GM12878 (cell line): ENCODE data around the gene ZBTB21.

Experiments used
- CHD2 ChIP-seq: IDR thresholded peaks from 2 replicates; pipeline ENCODE4 v1.6.1; 2011; ENCODE audit warnings: low read depth, low read length, improper control_type of control experiment, borderline replicate concordance
- EP300 ChIP-seq, 2 experiments: fragments of 150-350 bp in 1 of 2; IDR thresholded peaks; 2 replicates each; pipeline ENCODE4 v1.6.1; 2011 to 2012; ENCODE audit warnings: low read depth in 2 of 2, low read length in 2 of 2, borderline replicate concordance in 1 of 2, improper control_type of control experiment in 1 of 2, inconsistent platforms in 1 of 2; ENCODE audit not compliant: control insufficient read depth in 1 of 2
- POLR2A ChIP-seq: IDR thresholded peaks from 2 replicates; pipeline ENCODE4 v1.6.1; 2011; ENCODE audit warnings: low read depth, mild to moderate bottlenecking, low read length
- POLR2AphosphoS5 ChIP-seq: IDR thresholded peaks from 2 replicates; pipeline ENCODE4 v1.6.1; 2011; ENCODE audit warnings: mild to moderate bottlenecking, low read length, inconsistent platforms
- SIX5 ChIP-seq: IDR thresholded peaks from 2 replicates; pipeline ENCODE4 v1.6.1; 2011; ENCODE audit warnings: mild to moderate bottlenecking, low read depth, low read length, moderate library complexity; ENCODE audit not compliant: severe bottlenecking
- SMARCA5 ChIP-seq: fragments of 450-650 bp; IDR thresholded peaks from 2 replicates; pipeline ENCODE4 v1.6.1; 2017; ENCODE audit warnings: mild to moderate bottlenecking
- STAT3 ChIP-seq: IDR thresholded peaks from 2 replicates; pipeline ENCODE4 v1.6.1; 2011; ENCODE audit warnings: low read depth, low read length, improper control_type of control experiment
- TAF1 ChIP-seq: IDR thresholded peaks from 2 replicates; pipeline ENCODE4 v1.6.1; 2011; ENCODE audit warnings: mild to moderate bottlenecking, low read depth, low read length, borderline replicate concordance
- TF ChIP-seq, protein P1 (sequence below): fragments of 450-650 bp; IDR thresholded peaks from 2 replicates; pipeline ENCODE4 v1.6.1; 2017; ENCODE audit warnings: mild to moderate bottlenecking
- TF ChIP-seq, protein P2 (sequence below), 3 experiments: IDR thresholded peaks in 2 of 3; conservative IDR thresholded peaks in 1 of 3; 2 replicates each; pipeline ENCODE4 v1.5.1; 2011; ENCODE audit warnings: low read depth in 3 of 3, low read length in 3 of 3, mild to moderate bottlenecking in 3 of 3, control low read depth in 2 of 3, moderate library complexity in 2 of 3, inconsistent platforms in 1 of 3, mixed read lengths in 1 of 3; ENCODE audit not compliant: control insufficient read depth in 2 of 3, insufficient read depth in 1 of 3; ENCODE audit errors: extremely low read depth in 1 of 3

DNA sequence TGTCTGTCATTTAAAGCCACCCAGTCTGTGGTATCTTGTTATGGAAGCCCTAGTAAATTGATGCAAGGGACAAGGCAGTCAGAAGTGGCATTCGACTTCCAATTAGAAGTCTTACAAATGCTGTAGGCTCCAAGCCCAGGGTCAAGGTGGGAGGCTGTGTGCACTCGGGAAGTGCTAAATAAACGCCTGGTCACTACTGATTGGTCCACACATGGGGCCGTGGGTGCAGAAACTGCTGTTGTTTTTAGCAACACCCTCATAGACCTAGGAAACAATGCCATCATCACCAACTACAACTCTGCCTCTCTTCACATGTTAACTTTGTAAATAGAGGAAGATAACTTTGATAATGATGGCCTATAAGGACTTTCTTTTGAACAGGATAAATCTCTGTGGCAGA is 20.2 kb upstream of the ZBTB21 start:
- TF ChIP-seq TAF1 (no peak), SIX5 (no peak), SMARCA5 (no peak), EP300 (IDR thresholded peaks at IDR 0.05; ENCODE audit: borderline replicate concordance in 1 of 2, control insufficient read depth in 1 of 2, low read depth in 2 of 2, low read length in 2 of 2) (no peak), POLR2A (no peak), CHD2 (no peak), STAT3 (no peak), POLR2AphosphoS5 (no peak)
- TF ChIP-seq, protein P1, sequence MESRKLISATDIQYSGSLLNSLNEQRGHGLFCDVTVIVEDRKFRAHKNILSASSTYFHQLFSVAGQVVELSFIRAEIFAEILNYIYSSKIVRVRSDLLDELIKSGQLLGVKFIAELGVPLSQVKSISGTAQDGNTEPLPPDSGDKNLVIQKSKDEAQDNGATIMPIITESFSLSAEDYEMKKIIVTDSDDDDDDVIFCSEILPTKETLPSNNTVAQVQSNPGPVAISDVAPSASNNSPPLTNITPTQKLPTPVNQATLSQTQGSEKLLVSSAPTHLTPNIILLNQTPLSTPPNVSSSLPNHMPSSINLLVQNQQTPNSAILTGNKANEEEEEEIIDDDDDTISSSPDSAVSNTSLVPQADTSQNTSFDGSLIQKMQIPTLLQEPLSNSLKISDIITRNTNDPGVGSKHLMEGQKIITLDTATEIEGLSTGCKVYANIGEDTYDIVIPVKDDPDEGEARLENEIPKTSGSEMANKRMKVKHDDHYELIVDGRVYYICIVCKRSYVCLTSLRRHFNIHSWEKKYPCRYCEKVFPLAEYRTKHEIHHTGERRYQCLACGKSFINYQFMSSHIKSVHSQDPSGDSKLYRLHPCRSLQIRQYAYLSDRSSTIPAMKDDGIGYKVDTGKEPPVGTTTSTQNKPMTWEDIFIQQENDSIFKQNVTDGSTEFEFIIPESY = no peak
- TF ChIP-seq, protein P2, sequence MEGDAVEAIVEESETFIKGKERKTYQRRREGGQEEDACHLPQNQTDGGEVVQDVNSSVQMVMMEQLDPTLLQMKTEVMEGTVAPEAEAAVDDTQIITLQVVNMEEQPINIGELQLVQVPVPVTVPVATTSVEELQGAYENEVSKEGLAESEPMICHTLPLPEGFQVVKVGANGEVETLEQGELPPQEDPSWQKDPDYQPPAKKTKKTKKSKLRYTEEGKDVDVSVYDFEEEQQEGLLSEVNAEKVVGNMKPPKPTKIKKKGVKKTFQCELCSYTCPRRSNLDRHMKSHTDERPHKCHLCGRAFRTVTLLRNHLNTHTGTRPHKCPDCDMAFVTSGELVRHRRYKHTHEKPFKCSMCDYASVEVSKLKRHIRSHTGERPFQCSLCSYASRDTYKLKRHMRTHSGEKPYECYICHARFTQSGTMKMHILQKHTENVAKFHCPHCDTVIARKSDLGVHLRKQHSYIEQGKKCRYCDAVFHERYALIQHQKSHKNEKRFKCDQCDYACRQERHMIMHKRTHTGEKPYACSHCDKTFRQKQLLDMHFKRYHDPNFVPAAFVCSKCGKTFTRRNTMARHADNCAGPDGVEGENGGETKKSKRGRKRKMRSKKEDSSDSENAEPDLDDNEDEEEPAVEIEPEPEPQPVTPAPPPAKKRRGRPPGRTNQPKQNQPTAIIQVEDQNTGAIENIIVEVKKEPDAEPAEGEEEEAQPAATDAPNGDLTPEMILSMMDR (IDR thresholded peaks at IDR 0.05 in 2 of 3, conservative IDR thresholded peaks at IDR 0.05 in 1 of 3; ENCODE audit: control insufficient read depth in 2 of 3, extremely low read depth in 1 of 3, insufficient read depth in 1 of 3, low read depth in 3 of 3, low read length in 3 of 3) = no peak
